ENCODE results near the gene RPL18. TPM values are rescaled to one million over a fixed set of nuclear protein-coding genes. Genes with fewer than 3 reads are reported as not detected.

RPL18 gene
- total and polyA plus RNA-seq, 9 of the 15 experiments (the other 6 are each of a cell fraction or from before 2014, with no cell fraction given): 312 to 2,635 (median 1,653) TPM

DNA sequence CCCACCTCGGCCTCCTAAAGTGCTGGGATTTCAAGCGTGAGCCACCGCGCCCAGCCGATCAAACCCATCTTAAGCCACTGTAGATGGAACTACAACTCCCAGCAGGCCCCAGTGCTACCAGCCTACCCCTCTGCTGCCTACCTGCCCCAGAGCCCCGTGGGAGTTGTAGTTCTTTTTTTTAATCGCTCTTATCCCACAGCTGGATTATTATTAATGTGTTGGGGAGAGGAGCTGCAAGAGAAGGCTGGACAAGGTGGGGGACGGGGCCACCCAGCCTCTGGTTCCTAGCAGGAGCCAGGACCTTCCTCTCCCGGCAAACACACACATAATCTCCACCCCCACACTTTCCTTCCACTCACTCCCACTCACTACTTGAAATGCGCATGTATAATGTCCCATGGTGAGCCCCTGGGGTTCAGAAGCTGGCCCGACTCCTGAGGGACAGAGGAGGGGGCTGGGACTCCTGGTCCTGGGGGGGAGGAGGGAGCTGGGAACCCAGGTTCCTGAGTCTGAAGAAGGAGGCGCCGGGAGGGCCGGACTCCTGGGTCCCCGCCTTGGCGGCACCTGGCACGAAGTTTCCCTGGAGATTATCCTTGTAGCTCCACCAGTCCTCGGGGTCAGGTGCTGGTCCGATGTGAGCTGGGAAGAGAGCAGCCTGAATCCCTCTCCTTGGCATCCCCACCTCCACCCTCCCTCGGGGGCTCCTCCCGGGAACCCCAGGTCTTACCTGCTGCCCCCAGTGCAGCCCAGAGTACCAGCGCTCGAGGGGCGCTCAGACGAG, 26.1 kb upstream of the RPL18 start (continued):
- TF ChIP-seq, protein P1, sequence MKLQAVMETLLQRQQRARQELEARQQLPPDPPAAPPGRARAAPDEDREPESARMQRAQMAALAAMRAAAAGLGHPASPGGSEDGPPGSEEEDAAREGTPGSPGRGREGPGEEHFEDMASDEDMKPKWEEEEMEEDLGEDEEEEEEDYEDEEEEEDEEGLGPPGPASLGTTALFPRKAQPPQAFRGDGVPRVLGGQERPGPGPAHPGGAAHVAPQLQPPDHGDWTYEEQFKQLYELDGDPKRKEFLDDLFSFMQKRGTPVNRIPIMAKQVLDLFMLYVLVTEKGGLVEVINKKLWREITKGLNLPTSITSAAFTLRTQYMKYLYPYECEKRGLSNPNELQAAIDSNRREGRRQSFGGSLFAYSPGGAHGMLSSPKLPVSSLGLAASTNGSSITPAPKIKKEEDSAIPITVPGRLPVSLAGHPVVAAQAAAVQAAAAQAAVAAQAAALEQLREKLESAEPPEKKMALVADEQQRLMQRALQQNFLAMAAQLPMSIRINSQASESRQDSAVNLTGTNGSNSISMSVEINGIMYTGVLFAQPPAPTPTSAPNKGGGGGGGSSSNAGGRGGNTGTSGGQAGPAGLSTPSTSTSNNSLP (IDR thresholded peaks at IDR 0.05; ENCODE audit: borderline replicate concordance, low read depth, low read length): 0 out of 2 replicates have a peak, but pooled peaks have one; percentile 10
- TF ChIP-seq FOSL1 (tag; conservative IDR thresholded peaks at IDR 0.05) (0 out of 2 replicates have a peak, but pooled peaks have one; percentile 14), TEAD1 (CRISPR knock-in tag; IDR thresholded peaks at IDR 0.05) (0 out of 4 replicates have a peak, but pooled peaks of 1 of the 2 experiments have one; percentile 54), NR2C1 (IDR thresholded peaks at IDR 0.05) (no peak), NR2C1 (tag; IDR thresholded peaks at IDR 0.05) (peak; percentile 71), SRSF7 (optimal IDR thresholded peaks at IDR 0.05; ENCODE audit: low read depth, low read length) (no peak), XRCC5 (IDR thresholded peaks at IDR 0.05; ENCODE audit: low read depth, low read length) (no peak), EZH2 (IDR thresholded peaks at IDR 0.05; ENCODE audit: borderline replicate concordance, low read depth, low read length) (no peak), JUN (IDR thresholded peaks at IDR 0.05; ENCODE audit: borderline replicate concordance, low read depth, low read length) (0 out of 2 replicates have a peak, but pooled peaks have one; percentile 18), JUN (CRISPR knock-in tag; IDR thresholded peaks at IDR 0.05; ENCODE audit: borderline replicate concordance) (no peak), SMAD2 (IDR thresholded peaks at IDR 0.05; ENCODE audit: low read depth, low read length) (0 out of 2 replicates have a peak, but pooled peaks have one; percentile 78), STAT5A (IDR thresholded peaks at IDR 0.05; ENCODE audit: borderline replicate concordance, low read length) (no peak), ZNF766 (CRISPR knock-in tag; conservative IDR thresholded peaks at IDR 0.05) (peak; percentile 97), GABPA (tag; conservative IDR thresholded peaks at IDR 0.05; ENCODE audit: low read depth) (peak; percentile 41; the same call in 1 of the 2 replicates), ATF1 (CRISPR knock-in tag; IDR thresholded peaks at IDR 0.05) (no peak), ATF1 (tag; IDR thresholded peaks at IDR 0.05) (peak; percentile 41; the same call in 1 of the 2 replicates), ARID1B (IDR thresholded peaks at IDR 0.05) (peak; percentile 11; the same call in 1 of the 2 replicates), NFIC (IDR thresholded peaks at IDR 0.05) (peak; percentile 10; the same call in 1 of the 2 replicates), GATAD2A (IDR thresholded peaks at IDR 0.05) (peak; percentile 84; the same call in 1 of the 2 replicates)
- TF ChIP-seq, protein P2, sequence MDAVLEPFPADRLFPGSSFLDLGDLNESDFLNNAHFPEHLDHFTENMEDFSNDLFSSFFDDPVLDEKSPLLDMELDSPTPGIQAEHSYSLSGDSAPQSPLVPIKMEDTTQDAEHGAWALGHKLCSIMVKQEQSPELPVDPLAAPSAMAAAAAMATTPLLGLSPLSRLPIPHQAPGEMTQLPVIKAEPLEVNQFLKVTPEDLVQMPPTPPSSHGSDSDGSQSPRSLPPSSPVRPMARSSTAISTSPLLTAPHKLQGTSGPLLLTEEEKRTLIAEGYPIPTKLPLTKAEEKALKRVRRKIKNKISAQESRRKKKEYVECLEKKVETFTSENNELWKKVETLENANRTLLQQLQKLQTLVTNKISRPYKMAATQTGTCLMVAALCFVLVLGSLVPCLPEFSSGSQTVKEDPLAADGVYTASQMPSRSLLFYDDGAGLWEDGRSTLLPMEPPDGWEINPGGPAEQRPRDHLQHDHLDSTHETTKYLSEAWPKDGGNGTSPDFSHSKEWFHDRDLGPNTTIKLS (IDR thresholded peaks at IDR 0.05; ENCODE audit: borderline replicate concordance, low read depth): peak; percentile 92
- TF ChIP-seq, protein P3, sequence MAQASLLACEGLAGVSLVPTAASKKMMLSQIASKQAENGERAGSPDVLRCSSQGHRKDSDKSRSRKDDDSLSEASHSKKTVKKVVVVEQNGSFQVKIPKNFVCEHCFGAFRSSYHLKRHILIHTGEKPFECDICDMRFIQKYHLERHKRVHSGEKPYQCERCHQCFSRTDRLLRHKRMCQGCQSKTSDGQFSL (CRISPR knock-in tag; IDR thresholded peaks at IDR 0.05): no peak
- TF ChIP-seq, protein P3 (tag; IDR thresholded peaks at IDR 0.05): no peak
- TF ChIP-seq, protein P4, sequence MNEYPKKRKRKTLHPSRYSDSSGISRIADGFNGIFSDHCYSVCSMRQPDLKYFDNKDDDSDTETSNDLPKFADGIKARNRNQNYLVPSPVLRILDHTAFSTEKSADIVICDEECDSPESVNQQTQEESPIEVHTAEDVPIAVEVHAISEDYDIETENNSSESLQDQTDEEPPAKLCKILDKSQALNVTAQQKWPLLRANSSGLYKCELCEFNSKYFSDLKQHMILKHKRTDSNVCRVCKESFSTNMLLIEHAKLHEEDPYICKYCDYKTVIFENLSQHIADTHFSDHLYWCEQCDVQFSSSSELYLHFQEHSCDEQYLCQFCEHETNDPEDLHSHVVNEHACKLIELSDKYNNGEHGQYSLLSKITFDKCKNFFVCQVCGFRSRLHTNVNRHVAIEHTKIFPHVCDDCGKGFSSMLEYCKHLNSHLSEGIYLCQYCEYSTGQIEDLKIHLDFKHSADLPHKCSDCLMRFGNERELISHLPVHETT (CRISPR knock-in tag; conservative IDR thresholded peaks at IDR 0.05 in 1 of 2, IDR thresholded peaks at IDR 0.05 in 1 of 2): peak in 1 of 2 experiments; percentile 75; a peak in 1 of 4 replicates

All from K562 (cell line).